HG03108 (cell line): Measurements from ENCODE around the gene RHOD.

Experiments used
- ATAC-seq: cut with Tn5 transposase; IDR thresholded peaks from one replicate; pipeline ENCODE4 v1.9.1; 2021; ENCODE audit warnings: moderate library complexity; ENCODE audit not compliant: unreplicated experiment

The RHOD gene

GRCh38 chr11:67058506-67058905 lies 1.9 kb downstream of the RHOD start:
- no peak for ATAC-seq

DNA sequence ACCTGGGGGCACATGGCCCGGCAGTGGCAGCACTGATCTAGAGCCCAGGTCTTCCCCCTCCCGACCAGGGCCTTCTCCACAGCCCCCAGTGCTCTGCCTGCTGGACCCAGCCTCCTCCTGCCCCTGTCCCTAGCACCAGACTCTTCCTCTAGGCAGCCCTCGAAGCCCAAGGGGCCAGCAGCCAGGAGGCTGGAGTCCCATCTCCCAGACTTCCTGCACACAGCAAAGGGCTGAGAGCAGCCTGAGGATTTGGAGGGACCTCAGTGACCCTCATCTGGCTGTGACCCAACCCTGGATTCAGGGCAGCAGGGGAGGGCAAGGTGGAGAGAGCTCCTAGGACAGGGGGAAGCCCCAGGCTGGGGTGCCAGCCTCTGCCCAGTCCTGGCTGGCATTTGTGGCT lies 3.0 kb downstream of the RHOD start:
- ATAC-seq: no peak

DNA sequence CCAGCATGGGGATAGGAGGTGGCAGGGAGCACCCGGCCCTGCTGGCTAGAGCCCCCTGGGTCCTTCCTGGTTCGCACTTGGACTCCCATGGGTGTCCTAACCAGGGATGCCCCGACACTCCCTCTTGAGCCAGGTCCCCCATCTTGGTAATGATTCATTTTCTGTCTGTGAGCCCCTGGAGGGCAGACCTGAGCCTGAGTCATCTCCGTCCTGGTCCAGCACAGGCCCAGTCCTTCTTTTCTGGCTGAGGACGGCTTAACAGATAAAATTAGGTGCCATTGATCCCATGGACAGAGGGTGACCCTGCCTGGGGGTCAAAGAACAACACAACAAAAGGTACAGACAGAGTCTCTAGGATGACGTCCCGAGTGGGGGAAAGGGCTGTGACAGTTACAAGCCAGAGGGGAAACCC lies 3.5 kb downstream of the RHOD start:
- no peak for ATAC-seq

GRCh38 chr11:67062526-67063373 lies 6.1 kb downstream of the RHOD start:
- no peak for ATAC-seq

- no peak for ATAC-seq
Measured at GRCh38 chr11:67066333-67066709, 9.7 kb downstream of the RHOD start.

GRCh38 chr11:67071420-67072284 lies 15.0 kb downstream of the RHOD start:
- ATAC-seq: peak; percentile 56

GRCh38 chr11:67072295-67072694 lies 15.6 kb downstream of the RHOD start:
- no peak for ATAC-seq

DNA sequence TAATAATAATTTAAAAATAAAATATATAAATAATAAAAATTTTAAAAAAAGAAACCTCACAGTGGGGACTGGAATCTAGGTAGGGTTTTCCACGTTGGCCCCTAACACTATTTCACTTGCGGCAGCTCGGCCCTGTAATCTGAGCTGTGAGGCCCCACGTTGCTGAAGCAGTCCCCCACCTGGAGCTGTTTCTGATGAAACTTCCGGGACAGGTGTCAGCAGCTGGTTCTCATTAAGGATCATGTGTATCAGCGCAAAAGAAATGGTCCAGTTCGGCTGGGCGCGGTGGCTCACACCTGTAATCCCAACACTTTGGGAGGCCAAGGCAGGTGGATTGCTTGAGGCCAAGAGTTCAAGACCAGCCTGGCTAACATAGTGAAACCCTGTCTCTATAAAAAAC lies 17.3 kb downstream of the RHOD start:
- no peak for ATAC-seq

GRCh38 chr11:67076202-67076601 lies 19.6 kb downstream of the RHOD start:
- no peak for ATAC-seq

DNA sequence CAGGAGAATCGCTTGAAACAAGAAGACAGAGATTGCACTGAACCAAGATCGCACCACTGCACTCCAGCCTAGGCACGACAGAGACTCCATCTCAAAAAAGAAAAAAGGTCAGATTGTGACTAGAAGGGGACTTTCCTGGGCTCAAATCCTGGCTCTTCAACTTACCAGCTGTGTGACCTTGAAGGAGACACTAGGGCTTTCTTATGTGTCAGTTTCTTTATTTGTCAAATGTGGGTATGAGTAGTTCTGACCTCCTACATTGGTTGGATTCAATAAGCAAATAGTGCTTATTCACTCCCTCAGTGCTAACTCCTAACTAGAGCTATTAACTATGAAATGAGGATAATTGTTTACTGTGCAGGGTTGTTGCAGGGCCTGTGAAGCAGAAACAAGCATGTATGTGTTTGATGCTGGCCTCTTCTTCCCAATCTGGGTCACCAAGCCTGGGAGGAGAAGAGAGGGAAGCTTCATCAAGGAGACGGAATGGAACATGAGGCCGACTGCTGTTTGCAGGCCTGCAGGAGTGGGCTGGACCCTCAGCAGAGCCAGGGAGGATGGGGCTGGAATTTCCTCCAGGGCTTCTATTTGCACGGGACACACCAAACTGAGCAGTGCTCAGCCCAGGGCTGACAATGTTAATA lies 22.5 kb downstream of the RHOD start:
- ATAC-seq: no peak

- no peak for ATAC-seq
Measured at GRCh38 chr11:67082071-67082791, 25.6 kb downstream of the RHOD start.

- no peak for ATAC-seq
Measured at GRCh38 chr11:67083786-67084366, 27.2 kb downstream of the RHOD start.

GRCh38 chr11:67085617-67086016 lies 29.0 kb downstream of the RHOD start:
- ATAC-seq: no peak

DNA sequence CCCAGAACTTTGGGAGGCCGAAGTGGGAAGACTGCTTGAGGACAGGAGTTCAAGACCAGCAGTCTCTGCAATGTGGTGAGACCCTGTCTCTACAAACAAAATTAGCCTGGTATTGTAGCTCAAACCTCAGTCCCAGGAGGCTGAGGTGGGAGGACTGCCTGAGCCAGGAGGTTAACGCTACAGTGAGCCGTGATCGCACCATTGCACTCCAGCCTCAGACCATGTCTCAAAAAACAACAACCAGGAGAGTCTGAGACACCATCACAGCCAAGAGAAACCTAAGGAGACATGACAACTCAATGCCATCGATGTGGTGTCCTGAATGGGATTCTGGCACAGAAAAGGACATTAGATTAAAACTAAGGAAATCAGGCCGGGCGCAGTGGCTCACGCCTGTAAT lies 34.1 kb downstream of the RHOD start:
- ATAC-seq: no peak

- no peak for ATAC-seq
Measured at GRCh38 chr11:67095214-67095507, 38.5 kb downstream of the RHOD start.

GRCh38 chr11:67098799-67099429 lies 42.3 kb downstream of the RHOD start:
- ATAC-seq: no peak

DNA sequence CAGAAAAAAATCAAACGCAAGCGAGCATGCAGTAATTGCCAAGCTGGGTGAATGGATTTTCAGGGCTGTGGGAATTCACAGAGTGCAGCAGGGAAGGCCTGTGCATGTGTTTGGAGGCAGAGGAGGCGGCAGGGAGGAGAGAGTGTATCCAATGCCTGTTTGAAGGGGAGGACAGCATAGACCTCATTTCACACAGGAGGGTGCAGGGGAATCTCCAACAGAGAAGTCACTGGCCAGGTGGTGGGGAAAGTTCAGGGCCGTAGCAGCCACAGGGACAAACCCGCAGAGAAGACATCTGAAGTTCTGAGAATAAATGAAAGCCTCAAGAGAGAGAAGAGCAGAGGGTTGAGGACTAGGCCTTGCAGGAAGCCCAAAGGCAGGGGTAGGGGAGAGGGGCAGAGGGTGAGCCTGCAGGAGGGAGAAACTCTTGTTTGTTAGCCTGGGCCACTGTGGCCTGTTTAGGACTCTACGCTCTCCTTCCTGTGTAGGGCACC lies 43.2 kb downstream of the RHOD start:
- ATAC-seq: no peak

DNA sequence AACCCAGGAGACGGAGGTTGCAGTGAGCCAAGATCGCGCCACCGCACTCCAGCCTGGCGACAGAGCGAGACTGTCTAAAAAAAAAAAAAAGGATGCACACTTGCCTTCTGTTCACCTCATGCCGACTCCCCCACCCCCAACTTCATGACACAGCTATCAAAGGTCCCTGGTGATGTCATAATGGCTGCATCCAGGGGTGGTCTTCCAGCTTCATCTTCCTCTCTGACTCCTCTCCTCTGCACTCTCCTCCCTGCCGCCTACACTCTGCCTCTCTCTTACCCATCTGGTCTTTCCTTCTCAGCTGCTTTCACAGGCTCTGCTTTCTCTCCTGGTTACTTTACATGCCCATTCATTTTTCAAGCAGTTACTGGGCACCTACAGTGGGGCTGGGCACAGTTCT lies 46.0 kb downstream of the RHOD start:
- no peak for ATAC-seq

- ATAC-seq: no peak
Measured at GRCh38 chr11:67105964-67106363, 49.3 kb downstream of the RHOD start.

DNA sequence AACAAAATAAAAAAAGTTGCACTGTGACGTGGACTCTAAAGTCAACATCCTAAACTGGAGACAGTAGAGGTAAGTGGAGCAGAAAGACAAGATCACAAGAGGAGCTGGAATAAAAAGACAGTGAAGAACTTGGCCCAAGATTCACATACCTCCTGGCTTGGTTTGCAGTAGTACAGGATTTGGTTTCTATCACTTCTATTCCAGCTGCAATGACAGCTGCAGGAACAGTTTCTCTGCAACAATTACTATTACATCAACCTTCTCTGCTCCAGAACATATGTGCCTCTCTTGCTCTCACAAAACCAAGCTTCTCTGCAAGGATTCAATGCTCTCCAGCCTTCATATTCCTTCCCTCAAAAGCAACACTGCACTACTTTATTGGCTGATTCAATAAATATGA lies 54.6 kb downstream of the RHOD start:
- no peak for ATAC-seq
